DMS79 treated with DMSO at 0.1 percent for 48 hours (cell line): ENCODE measurements around the gene VSIG10L.

Experiments used
- DNase-seq: peaks from one replicate; lab custom pipeline; 2025; lab: John Stamatoyannopoulos, UW

VSIG10L gene

DNA sequence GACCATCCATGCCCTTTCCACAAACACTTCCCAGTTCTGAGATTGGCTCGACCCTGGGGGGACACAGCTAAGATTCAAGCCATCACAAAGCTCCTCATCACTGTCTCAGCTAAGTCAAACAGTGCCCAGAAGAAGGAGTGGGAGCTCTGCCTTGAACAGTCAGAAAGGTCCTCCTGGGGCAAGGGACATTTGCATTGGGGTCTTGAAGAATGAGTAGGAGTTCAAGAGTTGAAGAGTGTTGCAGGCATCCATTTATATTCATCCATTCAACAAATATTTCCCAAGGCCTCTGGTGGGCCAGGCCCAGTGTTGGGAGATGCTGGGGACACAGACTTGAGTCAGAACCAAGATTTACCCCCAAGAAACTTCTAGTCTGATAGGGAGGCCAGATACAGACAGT lies 24.0 kb downstream of the VSIG10L start:
- DNase-seq = no peak

DNA sequence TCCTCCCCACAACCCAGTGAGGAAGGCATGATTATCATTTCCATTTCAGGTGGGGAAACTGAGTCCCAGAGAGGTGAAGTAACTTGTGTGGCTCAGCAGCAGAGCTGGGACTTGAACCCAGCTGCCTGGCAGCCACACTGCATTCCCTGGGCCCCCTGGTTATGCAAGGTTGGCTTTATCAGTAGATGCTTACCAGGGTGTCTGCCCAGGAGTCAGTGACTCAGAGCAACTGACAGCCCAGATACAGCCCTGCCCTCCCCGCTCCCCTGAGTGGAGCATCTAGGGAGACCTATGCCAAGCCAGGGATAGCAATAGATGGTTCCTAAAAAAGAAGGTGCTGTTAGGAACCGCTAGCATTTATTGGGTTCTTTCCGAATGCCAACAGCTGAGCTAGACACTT lies 24.6 kb downstream of the VSIG10L start:
- DNase-seq = no peak

DNA sequence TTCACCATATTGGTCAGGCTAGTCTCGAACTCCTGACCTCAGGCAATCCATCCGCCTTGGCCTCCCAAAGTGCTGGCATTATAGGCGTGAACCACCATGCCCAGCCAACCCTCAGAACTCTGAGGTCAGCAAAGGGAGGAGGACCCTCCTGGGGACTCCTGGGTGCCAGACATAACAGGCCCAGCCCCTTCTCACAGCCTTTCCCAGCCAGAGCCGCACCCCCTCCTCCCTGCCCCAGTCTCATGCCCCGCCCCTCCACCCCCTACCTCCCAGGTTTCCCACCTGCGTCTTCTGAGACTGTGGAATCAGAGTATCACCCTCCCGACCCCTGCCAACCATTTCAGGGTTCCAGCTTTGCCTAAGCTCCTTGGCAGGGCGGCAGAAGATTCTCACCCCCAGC lies 25.3 kb downstream of the VSIG10L start:
- no peak for DNase-seq

DNA sequence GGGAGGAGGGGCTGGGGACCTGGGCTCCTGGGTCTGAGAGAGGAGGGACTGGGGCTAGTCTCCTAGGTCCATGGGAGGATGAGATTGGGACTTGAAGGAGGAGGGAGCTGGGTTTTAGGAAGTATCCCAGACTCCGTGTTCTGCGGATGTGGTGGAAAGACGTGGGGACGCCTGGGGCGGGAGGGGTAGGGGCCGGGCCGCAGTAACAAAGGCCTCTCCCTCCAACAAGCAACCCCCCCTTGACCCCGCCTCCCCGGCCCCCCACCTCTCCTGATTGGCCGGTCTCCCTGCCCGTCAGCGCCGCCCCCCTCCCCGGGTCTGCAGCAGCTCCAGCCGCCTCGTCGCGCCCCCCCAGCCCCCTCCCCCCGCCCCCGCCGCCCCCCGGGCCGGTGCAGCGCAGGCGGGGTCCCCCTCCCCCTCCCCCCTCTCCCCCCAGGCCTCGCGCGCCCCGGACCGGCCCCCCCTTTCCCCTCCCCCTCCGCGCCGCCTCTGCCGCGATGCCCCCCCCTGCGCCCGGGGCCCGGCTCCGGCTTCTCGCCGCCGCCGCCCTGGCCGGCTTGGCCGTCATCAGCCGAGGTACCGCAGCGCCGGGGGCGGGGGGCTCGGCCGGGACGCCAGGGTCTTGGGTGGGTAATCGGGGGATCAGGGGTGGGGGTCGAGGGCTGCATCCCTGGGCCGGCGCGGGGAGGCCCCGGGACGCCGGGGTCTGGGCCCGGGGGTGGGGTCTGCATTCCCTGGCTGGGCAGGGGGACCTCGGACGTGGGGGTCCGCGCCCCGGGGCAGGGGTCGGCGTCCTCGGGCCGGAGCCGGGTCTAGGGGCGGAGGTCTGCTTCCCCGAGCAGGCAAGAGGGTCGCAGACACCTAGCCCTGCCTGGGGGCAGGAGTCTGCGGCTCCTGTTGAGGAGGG lies 30.3 kb downstream of the VSIG10L start, which contains the start of gene IGLON5:
IGLON5 (plus strand) TSS at position 294 of the 907 bp plus-strand sequence; CDS start at position 498, 204 bp downstream.
- DNase-seq = peak; percentile 34

DNA sequence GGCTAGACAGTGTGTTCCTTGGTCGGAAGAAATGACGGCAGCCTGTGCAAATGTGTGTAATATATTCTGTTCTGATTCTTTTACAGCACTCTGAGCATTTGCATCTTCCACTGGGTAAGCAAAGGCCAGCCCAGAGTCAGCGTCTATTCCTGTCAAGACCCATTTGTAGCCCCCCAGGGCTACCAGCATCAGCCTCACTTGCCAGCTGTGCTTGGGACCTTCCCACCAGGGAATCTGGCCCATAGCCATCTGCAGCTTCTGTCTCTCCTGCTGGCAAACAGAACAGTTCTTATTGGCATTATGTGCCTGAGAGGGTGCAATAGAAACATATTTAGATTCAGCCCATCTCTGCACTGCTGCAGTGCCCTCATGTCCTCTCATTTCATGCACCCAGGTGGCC lies 36.5 kb downstream of the VSIG10L start:
- DNase-seq = no peak

DNA sequence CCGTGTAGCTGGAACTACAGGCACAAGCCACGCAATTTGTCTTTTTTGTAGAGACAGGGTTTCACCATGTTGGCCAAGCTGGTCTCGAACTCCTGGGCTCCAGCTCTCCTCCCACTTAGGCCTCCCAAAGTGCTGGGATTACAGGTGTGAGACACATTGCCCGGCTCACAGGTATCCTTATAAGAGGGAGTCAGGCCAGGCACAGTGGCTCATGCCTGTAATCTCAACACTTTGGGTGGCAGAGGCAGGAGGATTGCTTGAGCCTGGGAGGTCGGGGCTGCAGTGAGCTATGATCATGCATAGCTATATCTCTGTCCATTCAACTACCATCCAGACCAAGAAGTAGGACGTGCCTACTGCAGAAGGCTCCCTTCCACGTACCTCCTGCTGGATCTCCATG lies 40.7 kb downstream of the VSIG10L start:
- no peak for DNase-seq

DNA sequence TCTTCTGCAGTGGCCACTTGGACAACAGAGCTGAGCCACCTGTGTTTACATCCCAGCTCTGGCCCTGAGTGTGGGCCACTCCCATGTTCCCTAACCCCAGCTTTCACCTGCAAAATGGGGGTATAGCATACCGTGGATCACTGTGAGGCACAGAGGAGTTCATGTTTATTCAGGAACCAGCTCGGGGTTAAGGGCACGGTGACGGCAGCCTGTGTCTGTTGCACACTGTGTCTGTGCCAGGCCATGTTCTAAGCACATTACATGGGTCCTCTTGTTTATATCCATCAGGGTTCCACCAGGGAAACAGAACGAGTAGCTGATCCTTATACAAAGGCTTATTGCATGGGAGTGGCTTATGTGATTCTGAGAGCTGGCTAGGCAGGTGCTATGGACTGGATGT lies 44.5 kb downstream of the VSIG10L start:
- DNase-seq = no peak

DNA sequence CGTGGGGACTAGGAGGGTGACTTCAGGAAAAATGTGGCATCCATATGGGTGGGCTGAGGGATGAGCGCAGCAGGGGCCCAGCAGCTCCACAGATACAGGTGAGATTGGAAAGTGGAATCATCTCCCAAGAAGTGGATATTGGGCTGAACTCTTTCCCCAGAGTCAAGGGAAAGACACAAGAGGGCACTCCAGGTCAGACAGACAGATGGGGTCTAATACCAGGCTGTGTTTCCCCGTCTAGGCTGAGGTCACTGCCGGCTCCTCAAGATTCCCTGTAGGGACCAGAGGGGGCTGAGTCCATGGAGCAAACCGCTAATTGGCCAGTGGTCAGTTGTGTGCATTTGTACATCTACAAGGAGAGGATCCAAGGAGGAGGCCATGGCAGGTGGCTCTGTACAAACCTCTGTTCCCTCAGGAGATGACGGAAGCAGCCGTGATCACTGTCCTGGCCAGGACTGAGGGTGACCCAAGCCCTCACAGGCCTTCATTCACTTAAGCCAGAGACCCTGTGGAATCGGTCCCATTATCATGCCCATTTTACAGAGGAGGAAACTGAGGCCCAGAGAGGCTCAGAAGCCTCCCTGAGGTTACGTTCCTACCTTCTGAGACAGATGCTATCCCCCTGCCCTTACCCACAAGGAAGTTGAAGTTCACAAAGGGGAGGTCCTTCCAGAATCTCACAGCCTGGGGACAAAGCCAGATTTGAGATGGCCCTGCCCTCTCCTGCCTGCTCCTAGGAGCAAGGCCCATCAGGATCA lies 45.4 kb downstream of the VSIG10L start:
- DNase-seq = peak; percentile 13

DNA sequence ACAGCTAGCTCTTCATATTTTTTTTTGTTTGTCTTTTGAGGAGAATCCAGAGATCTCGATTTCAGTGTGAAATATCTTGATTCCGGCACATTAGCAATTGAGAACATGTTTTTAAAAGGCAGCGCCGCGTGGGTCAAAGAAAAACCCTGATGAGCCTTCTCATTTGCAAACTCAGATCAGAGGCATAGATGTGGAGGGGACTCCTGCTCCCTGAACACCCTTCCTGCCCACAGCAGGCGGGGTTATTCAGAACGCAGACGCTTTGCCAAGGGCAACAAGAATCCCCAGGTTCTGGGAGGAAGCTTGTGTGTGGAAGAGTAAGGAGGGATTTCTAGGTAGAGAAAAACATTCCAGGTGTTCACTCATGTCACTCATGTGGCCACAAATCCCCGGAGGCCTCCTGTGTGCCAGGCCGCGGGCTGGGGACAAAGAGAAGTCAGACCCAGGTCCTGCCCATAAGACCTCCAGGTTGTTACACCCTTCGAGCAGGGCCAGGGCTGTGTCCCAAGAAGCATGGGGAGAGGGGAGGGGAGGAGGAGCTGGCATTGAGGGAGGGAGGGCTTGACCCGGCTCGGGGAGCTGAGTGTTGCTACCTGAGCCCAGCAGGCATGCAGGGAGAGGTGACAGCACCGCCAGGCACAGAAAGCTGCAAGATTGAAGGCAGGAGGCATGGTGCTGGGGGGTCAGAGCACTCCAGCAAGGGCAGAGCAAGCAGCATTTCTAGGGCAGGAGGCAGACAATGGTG lies 46.4 kb downstream of the VSIG10L start:
- peak; percentile 52 for DNase-seq

DNA sequence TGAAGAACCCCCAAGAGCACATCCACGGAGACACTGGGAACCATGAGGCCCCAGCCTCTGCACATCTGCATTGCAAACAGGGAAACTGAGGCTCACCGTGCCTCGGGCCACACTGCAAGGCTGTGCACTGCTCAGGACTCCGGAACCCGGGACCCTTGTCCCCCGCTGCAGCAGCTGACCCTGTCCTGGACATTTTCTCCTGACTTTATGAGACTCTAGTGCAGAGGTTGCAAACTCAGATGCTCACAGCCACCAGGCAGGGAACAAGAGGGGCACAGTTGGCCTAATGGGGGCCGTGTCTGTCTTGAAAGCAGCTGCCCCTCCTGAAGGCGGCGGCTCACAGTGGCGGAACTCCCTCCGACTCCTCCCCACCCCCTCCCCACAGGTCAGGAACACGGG lies 47.0 kb downstream of the VSIG10L start:
- DNase-seq = no peak

DNA sequence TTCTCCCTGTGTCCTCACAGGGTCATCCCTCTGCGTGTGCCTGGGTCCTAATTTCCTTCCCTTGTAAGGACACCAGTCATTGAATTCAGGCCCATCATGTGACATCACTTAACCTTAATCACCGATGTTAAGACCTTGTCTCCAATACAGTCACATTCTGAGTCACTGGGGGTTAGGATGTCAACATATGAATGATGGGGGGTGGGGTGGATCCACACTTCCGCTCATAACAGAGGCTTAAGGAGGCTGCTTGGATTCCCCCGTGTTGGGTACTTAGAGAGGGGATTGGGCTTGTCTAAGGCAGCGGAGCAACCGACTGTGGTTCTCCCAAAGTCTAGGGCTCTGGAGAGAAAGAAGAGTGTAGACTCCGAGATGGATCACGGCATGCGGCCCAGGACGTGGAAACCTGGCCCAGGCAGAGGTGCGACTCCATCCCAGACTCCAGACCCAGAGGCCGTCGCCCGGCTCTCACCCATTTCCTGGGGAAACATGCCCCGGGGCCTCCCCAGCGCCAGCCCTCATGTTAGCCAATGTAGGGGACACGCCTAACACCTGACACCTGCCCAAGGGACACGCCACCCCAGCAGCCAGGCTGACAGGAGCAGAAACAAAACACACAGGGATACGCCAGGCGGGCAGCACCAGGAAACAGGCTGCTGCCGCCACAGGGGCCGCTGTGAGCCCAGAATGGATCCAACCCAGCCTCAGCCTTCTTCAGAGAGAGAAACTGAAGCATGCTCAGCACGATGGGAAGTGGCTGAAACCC lies 47.5 kb downstream of the VSIG10L start:
- DNase-seq = no peak

DNA sequence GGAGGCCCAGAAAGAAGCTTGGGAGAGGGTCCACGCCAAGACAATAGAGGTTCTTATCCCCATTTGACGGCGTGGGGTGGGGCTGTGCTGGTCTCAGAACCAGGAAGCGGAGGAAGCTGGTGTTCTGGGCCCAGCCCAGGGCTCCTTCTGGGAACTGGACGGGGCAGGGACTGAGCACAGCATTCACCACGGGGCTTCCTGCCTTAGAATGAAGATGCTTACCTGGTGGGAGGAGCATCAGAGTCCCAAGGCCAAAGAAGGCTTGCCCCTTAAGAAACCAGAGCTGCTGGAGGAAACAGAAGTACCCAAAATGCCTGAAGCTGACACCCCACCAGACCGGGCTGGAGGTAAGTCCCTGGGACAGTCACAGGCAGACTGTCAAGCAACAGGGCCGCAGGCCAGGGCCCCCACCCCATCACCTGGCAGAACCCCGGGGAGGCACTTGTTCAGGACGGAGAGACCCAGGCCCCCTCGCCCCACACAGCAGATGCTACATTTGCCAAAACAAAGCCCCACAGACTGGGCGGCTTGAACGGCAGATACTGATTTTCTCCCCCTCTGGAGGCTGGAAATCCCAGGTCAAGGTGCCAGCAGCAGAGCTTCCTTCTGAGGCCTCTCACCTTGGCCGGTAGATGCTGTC lies 48.2 kb downstream of the VSIG10L start:
- no peak for DNase-seq

DNA sequence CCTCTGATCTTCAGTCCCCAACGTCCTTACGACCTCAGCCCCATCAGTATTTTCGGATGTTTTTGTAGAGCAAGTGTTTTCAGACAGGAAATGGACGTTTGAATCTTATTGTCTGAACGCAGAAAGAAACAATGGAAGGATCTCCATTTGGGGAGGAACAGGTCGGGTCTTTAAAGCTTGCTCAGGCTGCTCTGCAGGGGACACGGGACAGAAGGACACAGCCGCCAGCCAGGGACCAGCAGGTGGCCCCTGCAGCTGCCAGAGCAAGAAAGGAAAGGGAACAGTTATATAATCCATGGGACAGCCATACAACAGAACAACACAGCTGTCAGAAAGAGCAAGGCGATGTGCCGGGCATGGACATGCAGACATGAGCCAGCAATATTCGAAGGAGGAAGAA lies 49.0 kb downstream of the VSIG10L start:
- DNase-seq = no peak

DNA sequence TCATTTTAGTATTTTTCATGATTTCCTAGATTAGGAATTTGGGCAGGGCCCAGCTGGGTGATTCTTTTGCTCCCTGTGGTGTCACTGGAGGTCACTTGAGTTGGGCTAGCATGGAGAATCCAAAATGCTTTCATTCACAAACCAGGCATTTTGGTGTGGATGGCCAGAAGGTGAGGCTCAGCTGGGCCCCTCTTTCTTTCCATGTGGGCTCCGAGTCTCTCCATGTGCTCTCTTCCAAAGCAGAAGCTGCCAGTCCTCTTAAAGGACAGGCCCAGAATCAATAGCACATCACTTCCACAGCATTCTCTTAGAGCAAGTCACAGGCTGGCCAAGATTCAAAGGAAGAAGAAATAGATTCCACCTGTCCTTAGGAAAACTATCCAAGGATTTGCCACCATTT lies 52.3 kb downstream of the VSIG10L start:
- no peak for DNase-seq

DNA sequence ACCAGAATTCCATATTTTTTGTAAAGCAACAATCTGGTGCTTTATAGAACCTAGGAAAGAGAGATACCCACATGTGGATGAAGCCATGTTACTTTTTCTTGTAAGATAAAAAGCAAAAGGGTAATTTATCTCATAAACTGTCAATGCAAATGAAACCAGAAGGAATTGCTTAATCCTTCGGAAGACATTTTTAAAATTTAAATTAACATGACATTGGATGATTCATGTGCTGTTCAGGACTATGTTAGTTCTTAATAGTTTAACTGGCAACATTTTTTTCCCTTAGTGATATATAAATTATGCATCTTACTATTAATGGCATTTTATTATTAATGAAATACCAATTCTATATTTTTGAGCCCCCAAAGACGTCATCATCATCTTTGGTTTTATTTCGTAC lies 56.3 kb downstream of the VSIG10L start:
- DNase-seq = no peak

DNA sequence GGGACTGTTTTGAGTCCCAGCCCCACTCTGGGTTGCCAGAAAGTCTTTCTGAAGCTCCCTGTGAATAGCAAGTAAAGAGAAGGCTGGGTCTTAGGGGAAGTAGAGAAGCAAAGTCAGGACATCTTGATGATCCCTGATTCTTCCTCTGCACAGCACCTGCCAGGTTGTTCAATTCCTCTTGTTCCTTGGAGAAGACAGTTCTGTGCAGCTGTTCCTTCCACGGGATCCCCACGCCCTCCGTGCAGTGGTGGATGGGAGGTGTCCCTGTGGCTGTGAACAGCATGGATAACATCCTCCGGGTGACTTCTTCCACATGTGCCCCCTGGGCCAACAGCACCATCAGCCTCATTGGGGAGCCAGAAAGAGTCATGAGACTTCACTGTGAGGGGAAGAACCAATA lies 59.6 kb downstream of the VSIG10L start:
- no peak for DNase-seq
